Suppressor macrophage treated with lipopolysaccharide for 1 hour (primary cell): ENCODE data around the gene FKBP10.
"Not testable (repeated sequence)": the region's sequence is repeated elsewhere in the genome, so short reads cannot be mapped to it uniquely, and the experiment has no call there.

Source experiments
- DNase-seq, 3 donors: peaks; one replicate each; pipeline ENCODE4 v3.0.0-alpha.2; 2020 to 2022

FKBP10 gene

GRCh38 chr17:41844971-41845370 is 32.2 kb downstream of the FKBP10 start:
- DNase-seq, result no peak

DNA sequence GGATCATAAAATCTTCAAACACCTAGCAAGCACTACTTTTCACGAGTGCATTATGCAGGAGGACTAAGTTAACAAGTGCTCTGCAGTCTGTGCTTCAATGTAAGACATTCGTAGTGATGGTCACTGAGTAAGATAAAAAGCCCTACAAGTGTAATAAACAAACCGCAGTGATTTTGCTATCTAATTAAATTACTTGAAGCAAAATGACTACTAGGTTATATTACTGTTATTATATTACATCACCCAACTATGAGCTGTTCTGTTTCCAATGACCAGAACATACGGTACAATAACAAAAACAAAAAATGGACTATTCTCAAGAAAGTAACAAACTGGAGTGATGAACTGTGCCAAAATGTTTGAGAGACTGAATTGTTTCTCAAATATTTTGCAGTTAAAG is 36.0 kb downstream of the FKBP10 start:
- DNase-seq, result no peak

GRCh38 chr17:41849251-41849990 is 36.6 kb downstream of the FKBP10 start:
- DNase-seq, result no peak

- DNase-seq, result not testable (repeated sequence)
Observed at GRCh38 chr17:41851382-41851781, 38.6 kb downstream of the FKBP10 start.

DNA sequence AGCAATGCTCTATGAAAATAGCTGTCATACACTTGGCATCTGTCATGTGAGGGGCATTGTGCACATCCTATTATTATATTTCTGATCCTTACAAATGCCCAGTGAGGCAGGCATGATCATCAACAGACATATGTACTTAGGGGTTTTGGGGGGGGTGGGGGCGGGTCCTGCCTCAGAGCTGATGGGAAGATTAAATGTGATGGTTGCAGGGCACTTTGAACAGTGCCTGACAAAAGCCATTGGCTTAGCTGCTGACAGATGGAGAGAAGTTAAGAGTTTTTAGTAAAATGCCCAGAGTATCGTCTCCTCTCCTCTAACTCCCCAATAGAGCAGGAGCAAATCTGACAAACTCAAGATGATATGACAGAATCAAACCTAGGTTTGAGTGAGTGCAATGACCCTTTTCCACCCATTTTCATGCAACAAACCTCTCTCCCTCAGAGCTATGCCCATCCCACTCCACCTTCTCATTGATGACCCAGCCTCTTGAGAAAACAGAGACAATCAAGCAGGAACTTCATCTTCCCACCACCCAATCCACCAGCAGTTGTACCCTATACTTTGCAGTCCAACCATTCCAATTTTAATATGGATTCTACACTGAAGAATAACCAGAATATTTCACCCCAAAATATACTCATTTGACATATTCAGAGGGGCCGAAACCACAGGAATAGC is 47.6 kb downstream of the FKBP10 start:
- no peak for DNase-seq

DNA sequence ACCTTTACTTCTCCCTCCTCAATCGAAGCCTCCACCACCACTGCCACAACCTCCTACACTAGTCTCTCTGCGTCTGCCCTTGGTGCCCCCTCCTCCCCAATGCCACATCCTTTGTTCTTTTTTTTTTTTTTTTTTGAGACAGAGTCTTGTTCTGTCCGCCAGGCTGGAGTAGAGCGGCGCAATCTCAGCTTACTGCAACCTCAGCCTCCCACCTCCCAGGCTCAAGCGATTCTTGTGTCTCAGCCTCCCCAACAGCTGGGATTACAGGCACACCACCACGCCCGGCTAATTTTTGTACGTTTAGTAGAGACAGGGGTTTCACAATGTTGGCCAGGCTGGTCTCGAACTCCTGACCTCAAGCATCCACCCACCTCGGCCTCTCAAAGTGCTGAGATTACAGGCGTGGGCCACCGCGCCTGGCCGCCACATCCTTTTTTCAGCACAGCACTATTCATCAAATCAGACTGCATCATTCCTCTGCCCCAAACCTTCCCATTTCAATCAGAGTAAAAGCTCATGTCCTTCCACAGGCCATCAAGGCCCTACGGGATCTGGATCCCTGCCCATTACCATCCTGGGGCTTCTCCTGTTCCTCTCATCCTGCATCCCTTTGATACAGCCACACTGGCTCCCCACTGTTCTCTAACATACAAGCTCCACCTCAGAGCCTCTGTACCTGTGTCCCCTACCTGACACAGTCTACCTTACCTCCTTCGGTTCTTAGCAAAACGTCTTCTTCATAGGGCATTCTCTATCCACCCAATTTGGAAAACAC is 50.5 kb downstream of the FKBP10 start:
- DNase-seq, result peak in 1 of 3 donors; percentile 9

DNA sequence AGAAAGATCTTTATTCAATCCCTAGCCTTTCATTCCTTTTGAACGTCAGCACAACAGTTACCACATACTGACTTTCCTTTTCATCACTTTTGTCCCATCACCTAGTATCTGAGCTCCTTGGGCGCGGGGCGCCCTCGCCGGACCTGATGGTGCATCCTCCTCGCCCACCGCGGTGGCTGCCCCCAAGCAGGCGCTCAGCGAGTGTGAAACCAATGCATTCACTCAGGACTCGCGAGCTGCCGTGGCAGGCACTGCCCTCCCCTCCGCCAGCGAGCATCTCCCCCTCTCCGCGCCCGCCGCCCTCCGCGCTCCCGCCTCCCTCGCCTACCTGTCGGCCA is 51.7 kb downstream of the FKBP10 start:
- DNase-seq, result peak in 2 of 3 donors; percentile 17 to 19

DNA sequence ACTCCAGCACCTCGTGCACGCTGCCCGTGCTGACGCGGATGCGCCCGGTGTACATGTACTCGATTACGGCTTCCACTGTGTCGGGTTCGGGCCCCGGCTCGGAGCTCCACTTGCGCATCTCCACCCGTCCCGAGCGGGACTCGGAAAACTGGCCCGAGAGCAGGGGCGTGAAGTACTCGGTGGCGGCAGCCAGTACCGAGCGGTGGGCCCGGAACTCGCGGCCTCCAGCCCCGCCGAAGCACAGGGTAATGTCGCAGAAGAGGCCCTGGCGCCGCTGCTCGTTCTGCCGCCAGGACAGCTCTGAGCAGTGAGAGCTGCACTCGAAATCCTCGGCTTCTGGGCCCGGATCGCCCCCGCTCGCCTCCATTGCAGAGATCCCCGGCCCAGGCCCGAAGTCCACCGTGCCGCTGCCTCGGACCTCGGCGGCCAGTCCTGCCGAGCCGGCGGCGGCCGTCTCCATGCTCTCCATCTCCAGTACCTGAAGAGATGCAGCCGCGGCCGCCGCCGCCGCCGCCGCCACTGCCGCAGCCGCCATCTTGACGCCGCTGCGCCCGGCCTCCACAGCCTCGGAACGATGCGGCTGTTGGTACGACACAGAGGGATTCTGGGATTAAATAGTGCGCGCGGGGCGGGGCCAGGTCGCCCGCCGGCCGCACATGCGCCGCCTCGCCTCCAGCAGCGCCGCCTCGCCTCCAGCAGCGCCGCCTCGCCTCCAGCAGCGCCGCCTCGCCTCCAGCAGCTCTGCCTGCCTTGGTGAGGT is 52.2 kb downstream of the FKBP10 start, which contains the start of gene KLHL11:
Gene KLHL11, minus strand, starts transcription at position 588 of the 760 bp plus-strand sequence. Its CDS starts 53 bp downstream, at position 535.
- peak; percentile 91 to 96 (median 96) for DNase-seq

GRCh38 chr17:41865596-41865893 is 52.7 kb downstream of the FKBP10 start:
- no peak for DNase-seq

DNA sequence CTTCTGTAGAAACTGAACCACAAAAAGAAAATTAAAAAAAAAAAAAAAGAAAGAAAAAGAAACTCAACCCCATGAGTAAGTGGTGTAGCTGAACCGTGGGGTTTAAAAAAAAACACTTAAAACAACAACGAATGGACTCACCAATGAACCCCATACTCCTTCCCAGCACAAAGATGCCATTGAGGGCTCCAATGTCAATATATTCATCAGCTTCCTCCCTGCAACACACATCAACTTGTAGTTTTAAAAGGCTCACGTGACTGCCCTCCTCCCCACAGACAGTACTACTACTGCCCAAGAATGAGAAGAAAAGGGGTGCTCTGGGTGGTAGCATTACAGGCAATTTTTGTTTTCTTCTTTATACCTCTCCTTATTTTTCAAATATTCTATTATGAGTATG is 55.8 kb downstream of the FKBP10 start:
- no peak for DNase-seq

- no peak for DNase-seq
Observed at GRCh38 chr17:41869426-41869825, 56.6 kb downstream of the FKBP10 start.

- no peak for DNase-seq
Observed at GRCh38 chr17:41870097-41870496, 57.3 kb downstream of the FKBP10 start.

GRCh38 chr17:41870627-41871026 is 57.8 kb downstream of the FKBP10 start:
- DNase-seq, result no peak

DNA sequence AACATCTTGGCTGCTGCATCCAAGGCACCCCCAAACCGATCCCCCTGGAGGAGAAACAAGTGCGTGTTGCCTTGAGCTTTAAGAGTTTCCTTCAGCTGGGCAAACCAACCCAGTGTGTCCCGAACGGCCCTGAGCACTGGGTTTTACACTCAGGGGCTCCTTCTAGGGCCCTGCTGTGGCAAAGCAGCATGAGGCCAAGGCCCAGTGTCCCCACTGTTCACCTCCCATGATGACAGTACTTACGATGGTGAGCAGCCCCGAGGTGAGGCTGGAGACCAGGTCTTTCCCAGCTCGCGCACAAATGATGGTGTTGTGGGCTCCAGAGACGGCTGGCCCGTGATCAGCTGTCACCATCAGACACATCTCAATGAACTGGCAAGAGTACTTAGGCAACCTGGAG is 59.0 kb downstream of the FKBP10 start:
- no peak for DNase-seq
